Mucosa of stomach (tissue), 1 donor: ENCODE results near the gene HDAC11.

Experiments
- H3K27me3 ChIP-seq: one replicate; pipeline ENCODE4 v1.7.0; 2013; ENCODE audit warnings: mild to moderate bottlenecking, low read length; ENCODE audit not compliant: control insufficient read depth, insufficient read depth
- H3K36me3 ChIP-seq: one replicate; pipeline ENCODE4 v1.7.0; 2013; ENCODE audit warnings: low read length; ENCODE audit not compliant: control insufficient read depth, insufficient read depth
- H3K4me1 ChIP-seq: one replicate; pipeline ENCODE4 v1.7.0; 2013; ENCODE audit warnings: mild to moderate bottlenecking, low read length; ENCODE audit not compliant: control insufficient read depth, insufficient read depth
- H3K4me3 ChIP-seq: one replicate; pipeline ENCODE4 v1.7.0; 2013; ENCODE audit warnings: low read length
- H3K9ac ChIP-seq: one replicate; pipeline ENCODE4 v1.7.0; 2013; ENCODE audit warnings: mild to moderate bottlenecking, low read length, moderate library complexity
- H3K9me3 ChIP-seq: one replicate; pipeline ENCODE4 v1.7.0; 2013; ENCODE audit warnings: mild to moderate bottlenecking, low read length, moderate library complexity; ENCODE audit not compliant: control insufficient read depth
- donor health status: Pancreatic carcinoma.

Gene HDAC11

GRCh38 chr3:13555753-13556152 is 75.6 kb downstream of the HDAC11 start:
- no peak overlapping the region for H3K4me3 ChIP-seq
- no peaks in the 10 kb centered on the region for H3K4me1 ChIP-seq
- no peaks in the 10 kb centered on the region for H3K36me3 ChIP-seq
- no peaks in the 10 kb centered on the region for H3K9me3 ChIP-seq
- no peak overlapping the region for H3K9ac ChIP-seq
- H3K27me3 ChIP-seq, result peaks cover 14% of the 10 kb centered on the region
